ENCODE measurements around the gene MAGI2.

- TF ChIP-seq CTCF (conservative IDR thresholded peaks at IDR 0.05; ENCODE audit: low read length) (no peak), EZH2phosphoT487 (IDR thresholded peaks at IDR 0.05; ENCODE audit: borderline replicate concordance, low read depth, low read length) (no peak)
These were observed 1291.7 kb downstream of the MAGI2 start for GRCh38 chr7:78161781-78162180.
